Measurements from ENCODE around the gene GPC5.
"Not testable (repeated sequence)": the region's sequence is repeated elsewhere in the genome, so short reads cannot be mapped to it uniquely, and the experiment has no call there.

GPC5 gene

DNA sequence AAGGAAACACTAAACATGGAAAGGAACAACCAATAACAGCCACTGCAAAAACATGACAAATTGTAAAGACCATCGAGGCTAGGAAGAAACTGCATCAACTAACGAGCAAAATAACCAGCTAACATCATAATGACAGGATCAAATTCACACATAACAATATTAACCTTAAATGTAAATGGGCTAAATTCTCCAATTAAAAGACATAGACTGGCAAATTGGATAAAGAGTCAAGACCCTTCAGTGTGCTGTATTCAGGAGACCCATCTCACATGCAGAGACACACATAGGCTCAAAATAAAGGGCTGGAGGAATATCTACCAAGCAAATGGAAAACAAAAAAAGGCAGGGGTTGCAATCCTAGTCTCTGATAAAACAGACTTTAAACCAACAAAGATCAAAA is 1120.2 kb downstream of the GPC5 start:
- not testable (repeated sequence) for DNase-seq

DNA sequence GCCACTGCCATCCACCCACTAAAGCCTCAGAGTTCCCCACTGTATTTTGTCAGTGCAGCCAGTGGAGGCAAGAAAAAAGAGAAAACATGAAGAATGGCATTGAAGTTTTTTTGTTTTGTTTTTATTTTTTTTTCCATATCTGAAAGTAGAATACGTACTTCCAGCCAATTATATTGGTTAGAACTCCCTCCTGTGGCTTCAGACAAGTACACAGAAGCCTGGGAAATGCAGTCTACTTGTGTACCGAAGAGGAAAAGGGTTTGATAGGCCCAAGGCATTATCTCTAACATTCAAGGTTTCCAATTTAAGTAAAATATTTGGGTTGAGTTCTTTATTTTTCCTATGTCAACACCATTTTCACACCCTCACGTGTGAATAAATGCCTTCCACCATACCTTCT is 1131.9 kb downstream of the GPC5 start:
- no peak for DNase-seq

DNA sequence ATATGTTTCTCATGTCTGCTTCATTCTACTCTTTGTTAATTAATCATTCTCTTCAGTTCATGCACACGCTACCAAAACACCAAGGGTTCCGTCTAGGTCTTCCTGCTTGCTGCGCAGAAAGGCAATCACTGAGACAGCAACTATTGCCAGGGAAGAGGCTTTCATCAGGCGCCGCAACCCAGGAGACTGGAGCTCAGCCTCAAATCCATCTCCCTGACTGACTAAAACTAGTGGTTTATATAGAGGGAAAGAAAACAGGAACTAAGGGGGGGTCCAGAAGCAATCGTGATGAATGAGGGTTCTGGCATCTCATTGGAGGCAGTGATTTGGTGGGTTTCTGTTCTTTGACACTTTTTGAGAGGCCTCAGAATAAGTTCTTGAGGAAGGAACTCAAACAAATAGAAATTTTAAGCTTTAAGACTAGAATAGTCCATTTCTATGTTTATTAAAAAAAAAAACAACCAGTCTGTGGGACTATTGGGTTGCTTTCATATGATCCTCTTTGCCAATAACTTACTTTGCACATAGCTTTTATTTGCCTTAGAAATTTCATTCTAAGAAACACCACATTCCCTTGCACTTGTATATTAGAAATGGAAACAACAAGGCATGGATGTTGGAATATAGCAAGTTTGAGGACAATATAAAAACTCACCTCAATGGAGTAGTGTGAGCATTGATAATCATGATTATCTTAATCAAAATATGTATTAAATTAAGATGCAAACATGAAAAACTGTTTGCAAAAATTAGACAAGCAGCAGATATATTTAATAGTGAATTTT is 1137.0 kb downstream of the GPC5 start:
- DNase-seq = no peak

DNA sequence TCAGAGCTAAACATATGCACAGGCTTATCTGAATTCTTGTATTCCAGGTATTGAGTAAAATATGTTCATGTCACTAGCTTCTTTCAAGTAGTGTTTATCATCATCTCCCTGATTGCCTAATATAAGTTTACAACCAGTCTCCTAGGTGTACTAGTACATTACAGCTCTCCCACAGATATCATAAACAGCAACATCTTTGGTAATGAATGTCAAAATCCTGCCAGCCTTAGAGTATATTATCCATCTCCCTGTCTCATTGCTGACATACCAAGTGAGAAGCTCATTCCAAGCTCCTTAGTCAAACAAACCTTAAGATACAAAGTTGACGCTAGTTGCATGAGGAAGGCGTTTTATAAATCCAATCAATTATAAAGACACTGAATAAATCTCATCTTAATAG is 1139.0 kb downstream of the GPC5 start:
- DNase-seq = no peak

GRCh38 chr13:92538164-92538563 is 1139.7 kb downstream of the GPC5 start:
- DNase-seq = no peak

DNA sequence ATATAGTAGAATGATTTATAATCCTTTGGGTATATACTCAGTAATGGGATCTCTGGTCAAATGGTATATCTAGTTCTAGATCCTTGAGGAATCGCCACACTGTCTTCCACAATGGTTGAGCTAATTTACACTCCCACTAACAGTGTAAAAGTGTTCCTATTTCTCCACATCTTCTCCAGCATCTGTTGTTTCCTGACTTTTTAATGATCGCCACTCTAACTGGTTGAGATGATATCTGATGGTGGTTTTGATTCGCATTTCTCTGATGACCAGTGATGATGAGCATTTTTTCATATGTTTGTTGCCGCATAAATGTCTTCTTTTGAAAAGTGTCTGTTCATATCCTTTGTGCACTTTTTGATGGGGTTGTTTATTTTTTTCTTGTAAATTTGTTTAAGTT is 1140.7 kb downstream of the GPC5 start:
- DNase-seq = not testable (repeated sequence)

GRCh38 chr13:92547266-92547665 is 1148.8 kb downstream of the GPC5 start:
- DNase-seq = no peak

DNA sequence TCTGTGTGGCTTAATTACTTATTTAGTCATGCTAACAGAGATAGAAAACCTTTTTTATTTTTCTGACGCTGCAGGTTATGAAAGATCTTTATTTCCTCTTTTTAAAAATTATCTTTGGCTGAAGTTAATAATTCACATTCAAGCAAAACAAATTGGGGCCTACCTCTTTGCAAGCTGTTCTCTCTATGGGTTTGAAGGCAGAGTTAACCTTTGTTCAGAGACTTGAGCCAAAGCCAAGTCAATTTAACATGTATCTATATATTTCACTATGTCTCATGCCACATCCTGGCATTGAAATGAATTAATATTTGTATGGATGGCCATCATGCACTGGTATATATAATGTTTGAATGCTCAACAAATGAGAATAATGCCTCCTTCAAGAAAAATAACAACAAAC is 1150.9 kb downstream of the GPC5 start:
- DNase-seq = no peak

- no peak for DNase-seq
Measured at GRCh38 chr13:92553470-92554114, 1155.2 kb downstream of the GPC5 start.

GRCh38 chr13:92560883-92561282 is 1162.5 kb downstream of the GPC5 start:
- DNase-seq = no peak

GRCh38 chr13:92564942-92565341 is 1166.5 kb downstream of the GPC5 start:
- no peak for DNase-seq

DNA sequence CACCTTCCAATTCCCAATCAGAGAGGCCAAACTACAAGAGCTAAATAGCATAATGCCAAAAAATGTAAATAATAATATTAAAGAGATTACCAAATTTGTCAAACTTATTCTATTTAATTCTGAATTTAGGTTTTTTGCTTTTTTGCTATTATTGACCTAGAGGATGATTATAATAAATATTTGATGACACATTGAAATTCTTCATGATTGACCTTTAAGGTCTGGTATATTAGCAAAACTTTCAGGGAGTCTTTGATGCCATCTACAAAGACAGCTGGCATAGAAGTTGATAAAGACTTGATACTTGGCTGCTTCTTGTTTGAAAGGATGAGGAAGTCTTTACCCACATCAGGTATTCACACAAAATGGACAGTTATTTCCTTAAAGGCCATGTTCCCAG is 1168.3 kb downstream of the GPC5 start:
- DNase-seq = no peak

GRCh38 chr13:92572190-92572589 is 1173.8 kb downstream of the GPC5 start:
- no peak for DNase-seq

DNA sequence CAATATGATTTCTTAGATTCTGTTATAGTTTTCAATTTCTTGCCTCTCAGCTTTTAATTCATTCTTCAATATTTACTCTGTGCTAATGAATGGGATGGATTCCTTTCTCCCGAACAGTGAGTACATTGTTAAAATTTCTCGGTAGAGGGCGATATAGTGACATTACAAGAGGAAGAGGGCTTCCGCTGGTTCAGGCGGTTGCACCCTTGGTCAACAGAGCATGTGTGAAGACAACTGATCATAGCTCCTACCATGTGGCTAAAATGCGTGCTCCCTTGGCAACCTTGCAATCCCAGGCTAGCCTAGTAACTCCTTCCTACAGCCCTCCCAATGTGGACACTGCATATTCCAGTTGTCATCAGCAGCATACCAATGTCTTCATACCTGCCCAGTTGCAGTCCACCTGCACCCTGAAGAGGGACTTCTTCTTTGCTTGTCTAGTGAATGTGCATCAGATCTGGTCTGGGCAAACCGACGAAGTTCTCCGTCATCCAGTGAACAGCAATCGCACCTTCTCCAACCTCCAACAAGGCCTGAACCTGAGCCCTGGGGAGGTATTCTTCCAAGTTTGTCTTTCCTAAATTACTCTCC is 1175.1 kb downstream of the GPC5 start:
- no peak for DNase-seq

GRCh38 chr13:92574499-92574898 is 1176.1 kb downstream of the GPC5 start:
- DNase-seq = no peak

- no peak for DNase-seq
Measured at GRCh38 chr13:92575777-92576176, 1177.4 kb downstream of the GPC5 start.

- no peak for DNase-seq
Measured at GRCh38 chr13:92578358-92578757, 1179.9 kb downstream of the GPC5 start.

DNA sequence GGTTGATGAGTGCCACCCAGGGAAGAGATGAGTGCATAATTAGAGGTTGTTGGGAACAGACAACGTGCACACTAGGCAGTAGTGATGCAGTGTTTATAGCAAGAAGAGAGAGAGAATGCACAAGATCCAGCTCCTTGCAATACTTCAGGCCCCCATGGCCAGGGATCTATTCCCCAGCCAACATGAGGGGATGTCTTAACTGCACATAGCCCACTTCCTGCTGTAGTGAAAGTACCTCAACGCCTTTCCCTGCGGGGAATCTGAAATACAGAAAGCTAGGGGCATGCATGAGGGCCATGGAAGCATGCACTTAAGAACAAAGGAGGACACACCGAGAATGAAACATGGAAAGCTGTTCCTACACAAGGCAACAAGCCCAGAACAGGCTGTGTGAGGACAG is 1191.5 kb downstream of the GPC5 start:
- no peak for DNase-seq

DNA sequence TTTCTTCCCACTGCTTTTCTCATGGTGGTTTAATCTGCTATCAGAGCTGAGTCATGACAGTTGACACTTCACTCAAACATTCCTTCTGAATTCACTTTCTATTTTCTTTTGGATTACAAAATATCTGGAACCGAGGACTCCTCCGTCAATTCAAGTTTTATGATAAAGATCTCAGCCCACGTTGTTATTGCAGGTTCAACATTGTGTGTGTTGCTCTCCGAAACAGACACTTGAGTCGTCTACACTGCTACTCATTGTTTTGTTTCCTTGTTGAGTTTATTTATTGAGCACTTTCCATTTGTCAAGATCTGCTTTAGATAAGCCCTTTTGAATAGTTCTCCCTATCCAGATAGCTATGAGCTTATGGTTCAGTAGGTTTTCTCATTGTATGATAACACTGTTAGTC is 1192.1 kb downstream of the GPC5 start:
- no peak for DNase-seq

- no peak for DNase-seq
Measured at GRCh38 chr13:92591117-92591516, 1192.7 kb downstream of the GPC5 start.

DNA sequence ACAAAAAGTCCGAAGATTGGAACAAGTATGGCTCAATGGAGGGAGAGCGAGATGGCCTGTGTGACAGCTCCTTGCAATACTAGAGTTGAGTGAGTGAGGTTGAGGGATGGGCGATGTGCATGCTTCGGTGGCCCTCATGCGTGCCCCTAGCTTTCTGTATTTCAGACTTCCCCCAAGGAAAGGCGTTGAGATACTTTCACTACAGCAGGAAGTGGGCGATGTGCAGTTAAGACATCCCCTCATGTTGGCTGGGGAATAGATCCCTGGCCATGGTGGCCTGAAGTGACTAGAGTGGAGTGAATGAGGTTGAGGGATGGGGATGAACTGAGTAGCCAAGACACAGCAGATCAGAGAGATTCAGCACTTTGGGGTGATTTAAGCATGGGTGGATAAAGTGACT is 1194.3 kb downstream of the GPC5 start:
- no peak for DNase-seq

DNA sequence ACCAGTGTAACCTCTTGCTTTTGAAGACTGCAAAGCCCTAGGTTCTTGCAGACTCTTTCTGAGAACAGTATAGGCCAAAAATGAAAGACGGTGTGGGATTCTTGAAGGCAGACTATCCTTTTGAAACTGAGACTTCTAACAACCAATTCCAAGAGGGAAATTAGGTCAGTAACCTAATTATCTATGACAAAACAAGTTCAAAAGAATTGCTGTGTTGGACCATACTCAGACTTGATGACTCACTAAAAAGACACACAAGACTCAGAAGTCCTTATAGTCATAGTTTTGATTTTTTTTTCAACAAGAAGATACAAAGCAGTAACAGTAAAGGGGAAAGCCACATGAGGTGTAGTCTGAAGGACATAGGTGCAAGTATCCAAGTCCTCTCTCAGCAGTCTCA is 1204.1 kb downstream of the GPC5 start:
- no peak for DNase-seq

- no peak for DNase-seq
Measured at GRCh38 chr13:92609376-92609775, 1211.0 kb downstream of the GPC5 start.

Measured in hypothalamus (tissue), 51 donors.